MG63 (cell line): Measurements from ENCODE around the gene HSPA1L. TPM values are rescaled to one million over a fixed set of nuclear protein-coding genes. Genes with fewer than 3 reads are reported as not detected.
"Not testable (repeated sequence)": the region's sequence is repeated elsewhere in the genome, so short reads cannot be mapped to it uniquely, and the experiment has no call there.

Experiments used
- DNase-seq: peaks from one replicate; pipeline ENCODE4 v3.0.0-alpha.2; 2020
- H3K27me3 ChIP-seq: fragments of 250-450 bp; sonication (Bioruptor Pico); 2 replicates; pipeline ENCODE4 v1.5.1; 2020; ENCODE audit warnings: mild to moderate bottlenecking, moderate library complexity
- H3K36me3 ChIP-seq: fragments of 250-450 bp; sonication (Bioruptor Pico); 2 replicates; pipeline ENCODE4 v1.5.1; 2020; ENCODE audit warnings: mild to moderate bottlenecking, moderate library complexity
- H3K4me3 ChIP-seq: fragments of 250-450 bp; sonication (Bioruptor Pico); 2 replicates; pipeline ENCODE4 v1.5.1; 2020; ENCODE audit warnings: mild to moderate bottlenecking, moderate library complexity
- H3K9me3 ChIP-seq: fragments of 250-450 bp; sonication (Bioruptor Pico); 2 replicates; pipeline ENCODE4 v1.5.1; 2020; ENCODE audit warnings: mild to moderate bottlenecking, moderate library complexity
- total RNA-seq: library from RNA; depleted of rRNA; stranded (reverse); fragments of >200 nt; shearing (Covaris generic); gene quantifications from 2 replicates; pipeline ENCODE4 v1.2.3, GENCODE V29; 2014; ENCODE audit warnings: low replicate concordance; rRNA removed

HSPA1L gene
- total RNA-seq, result 0.33 and 0.39 TPM in 2 replicates

- DNase-seq, result peak; percentile 93
- H3K36me3 ChIP-seq, result no peaks in the 10 kb centered on the region; the same call in 1 of the 2 replicates
- no peaks in the 10 kb centered on the region for H3K9me3 ChIP-seq
- H3K4me3 ChIP-seq, result peak within 1 kb of the TSS; percentile 66
- H3K27me3 ChIP-seq, result no peaks in the 10 kb centered on the region
These were observed at the start of gene HSPA1L, which contains the start of gene HSPA1A for GRCh38 chr6:31815025-31815838. Gene HSPA1L, minus strand, starts transcription at chr6:31815283. Its CDS starts 3,311 bp downstream, at chr6:31811972. Gene HSPA1A, plus strand, starts transcription at chr6:31815543. Its CDS starts 214 bp downstream, at chr6:31815757.

- H3K36me3 ChIP-seq, result no peaks in the 10 kb centered on the region
- no peaks in the 10 kb centered on the region for H3K27me3 ChIP-seq
- no peaks in the 10 kb centered on the region for H3K9me3 ChIP-seq
- no peak for DNase-seq
- no peak overlapping the region for H3K4me3 ChIP-seq
These were observed 49.7 kb upstream of the HSPA1L start for GRCh38 chr6:31864818-31865204.

GRCh38 chr6:31864123-31864562, 49.1 kb upstream of the HSPA1L start:
- not testable (repeated sequence) for DNase-seq, H3K27me3 ChIP-seq, H3K36me3 ChIP-seq, H3K9me3 ChIP-seq
- H3K4me3 ChIP-seq, result peak overlapping the region; percentile 71

DNA sequence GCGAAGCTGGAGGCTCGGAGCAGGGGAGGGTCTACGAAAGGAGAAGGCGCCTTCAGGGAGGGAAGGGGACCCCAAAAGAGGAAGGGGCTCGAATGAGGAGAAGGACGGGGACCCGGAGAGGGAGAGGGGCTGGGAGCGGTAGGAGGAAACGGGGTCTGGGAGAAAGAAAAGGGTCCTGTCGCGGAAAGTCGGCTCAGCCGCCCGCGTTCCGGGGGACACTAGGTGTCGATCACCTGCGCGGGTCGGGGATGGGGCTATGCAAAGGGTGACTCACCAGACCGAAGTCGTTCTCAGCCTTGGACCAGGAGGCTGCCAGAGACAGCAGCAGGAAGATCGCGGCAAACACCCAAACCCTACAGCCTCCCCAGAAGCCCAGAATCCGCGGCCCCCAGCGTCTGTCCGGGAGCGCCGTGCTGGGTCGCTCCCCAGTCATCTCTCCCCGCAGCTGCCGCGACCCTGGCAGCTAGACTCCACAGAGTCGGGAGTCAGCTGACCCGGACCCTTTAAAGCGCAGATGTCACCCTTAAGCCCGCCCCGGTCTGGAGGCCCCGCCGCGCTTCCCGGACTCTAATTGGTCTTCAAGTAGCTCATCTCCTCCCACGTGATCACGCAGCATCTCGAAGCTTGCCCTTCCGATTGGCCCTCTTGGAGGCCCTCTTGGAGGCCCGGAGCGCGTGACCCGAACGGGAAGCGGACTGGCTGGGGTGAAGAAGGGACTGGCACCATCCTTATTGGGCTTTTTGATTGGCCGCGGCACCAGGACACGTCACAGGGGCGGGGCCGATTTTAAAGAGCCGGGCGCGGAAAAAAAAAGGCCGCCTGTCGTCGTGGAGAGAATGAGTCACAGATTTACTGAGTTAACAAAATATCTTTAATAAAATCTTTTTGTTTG, 47.5 kb upstream of the HSPA1L start, which contains the start of gene NEU1:
Gene NEU1 (minus strand): TSS at position 478 of the 892 bp plus-strand sequence. CDS start 45 bp downstream, at position 433.
- DNase-seq, result peak; percentile 99
- Histone ChIP-seq H3K4me3 (peak within 1 kb of the TSS; percentile 71), H3K27me3 (no peaks in the 10 kb centered on the region), H3K9me3 (no peaks in the 10 kb centered on the region), H3K36me3 (no peaks in the 10 kb centered on the region)

DNA sequence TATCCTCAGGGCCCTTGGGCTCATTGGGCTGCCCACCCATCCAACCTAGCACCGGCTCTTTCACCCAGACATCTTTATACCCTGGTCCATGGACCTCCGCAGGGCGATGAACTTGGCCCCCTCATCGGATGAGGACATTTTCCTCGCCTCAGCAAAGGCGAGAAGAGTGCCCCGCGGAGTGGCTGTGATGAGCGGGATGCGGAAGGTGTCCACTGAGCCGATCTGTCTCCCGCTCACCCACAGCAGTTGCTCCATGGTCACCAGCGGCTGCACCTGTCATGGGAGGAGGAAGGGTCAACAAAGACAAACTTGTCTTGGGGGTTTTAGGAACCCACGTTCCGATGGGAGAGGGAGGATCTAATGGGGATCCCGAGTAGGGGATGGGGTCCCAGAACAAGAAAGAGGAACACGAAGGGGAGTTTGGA, 46.8 kb upstream of the HSPA1L start:
- H3K36me3 ChIP-seq, result no peaks in the 10 kb centered on the region
- H3K9me3 ChIP-seq, result no peaks in the 10 kb centered on the region
- no peak for DNase-seq
- H3K4me3 ChIP-seq, result peak overlapping the region; percentile 71
- H3K27me3 ChIP-seq, result no peaks in the 10 kb centered on the region

- Histone ChIP-seq H3K4me3 (no peak overlapping the region), H3K36me3 (no peaks in the 10 kb centered on the region)
These were observed 46.1 kb upstream of the HSPA1L start for GRCh38 chr6:31861150-31861549.

DNA sequence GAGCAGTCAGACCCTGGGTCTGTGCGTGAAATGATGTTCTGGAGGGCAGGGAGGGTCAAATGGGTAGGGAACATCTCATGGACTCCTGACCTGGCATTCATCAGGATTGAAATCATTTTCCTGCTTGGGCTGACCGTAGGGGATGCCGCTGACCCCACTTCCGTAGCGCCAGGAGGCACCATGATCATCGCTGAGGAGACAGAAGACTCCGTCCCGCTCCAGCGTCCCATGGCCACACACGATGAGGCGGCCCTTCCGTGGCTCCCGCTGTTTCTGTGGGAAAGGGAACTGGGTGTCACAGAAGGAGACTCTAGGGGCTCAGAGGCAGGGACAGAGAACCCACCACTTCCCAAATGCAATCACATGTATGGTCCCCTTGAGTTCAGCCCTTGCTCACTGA, 45.3 kb upstream of the HSPA1L start:
- Histone ChIP-seq H3K4me3 (no peak overlapping the region), H3K27me3 (no peaks in the 10 kb centered on the region), H3K9me3 (no peaks in the 10 kb centered on the region), H3K36me3 (no peaks in the 10 kb centered on the region)
- DNase-seq, result no peak

More at GRCh38 chr6:31861150-31861549, 46.1 kb upstream of the HSPA1L start:
- no peaks in the 10 kb centered on the region for H3K9me3 ChIP-seq
- no peak for DNase-seq
- no peaks in the 10 kb centered on the region for H3K27me3 ChIP-seq

GRCh38 chr6:31859923-31860322, 44.8 kb upstream of the HSPA1L start:
- Histone ChIP-seq H3K36me3 (no peaks in the 10 kb centered on the region), H3K4me3 (no peak overlapping the region), H3K27me3 (no peaks in the 10 kb centered on the region), H3K9me3 (no peaks in the 10 kb centered on the region)
- no peak for DNase-seq

GRCh38 chr6:31858707-31859106, 43.6 kb upstream of the HSPA1L start:
- H3K4me3 ChIP-seq, result no peak overlapping the region
- no peaks in the 10 kb centered on the region for H3K36me3 ChIP-seq
- no peaks in the 10 kb centered on the region for H3K9me3 ChIP-seq
- no peaks in the 10 kb centered on the region for H3K27me3 ChIP-seq
- DNase-seq, result no peak

GRCh38 chr6:31857774-31858173, 42.7 kb upstream of the HSPA1L start:
- H3K4me3 ChIP-seq, H3K36me3 ChIP-seq, DNase-seq, H3K27me3 ChIP-seq, H3K9me3 ChIP-seq: not testable (repeated sequence)

DNA sequence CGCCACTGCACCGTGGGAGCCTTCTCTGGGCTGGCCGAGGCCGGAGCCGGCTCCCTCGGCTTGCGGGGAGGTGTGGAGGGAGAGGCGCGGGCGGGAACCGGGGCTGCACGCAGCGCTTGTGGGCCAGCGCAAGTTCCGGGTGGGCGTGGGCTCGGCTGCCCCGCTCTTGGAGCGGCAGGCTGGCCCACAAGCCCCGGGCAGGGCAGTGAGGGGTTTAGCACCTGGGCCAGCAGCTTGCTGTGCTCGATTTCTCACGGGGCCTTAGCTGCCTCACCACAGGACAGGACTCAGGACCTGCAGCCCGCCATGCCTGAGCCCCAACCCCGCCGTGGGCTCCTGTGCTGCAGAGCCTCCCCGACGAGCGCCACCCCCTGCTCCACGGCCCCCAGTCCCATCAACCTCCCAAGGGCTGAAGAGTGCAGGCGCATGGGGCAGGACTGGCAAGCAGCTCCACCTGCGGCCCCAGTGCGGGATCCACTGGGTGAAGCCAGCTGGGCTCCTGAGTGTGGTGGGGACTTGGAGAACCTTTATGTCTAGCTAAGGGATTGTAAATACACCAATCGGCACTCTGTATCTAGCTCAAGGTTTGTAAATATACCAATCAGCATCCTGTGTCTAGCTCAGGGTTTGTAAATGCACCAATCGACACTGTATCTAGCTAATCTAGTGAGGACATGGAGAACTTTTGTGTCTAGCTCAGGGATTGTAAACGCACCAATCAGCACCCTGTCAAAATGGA, 37.1 kb upstream of the HSPA1L start:
- H3K36me3 ChIP-seq, DNase-seq, H3K9me3 ChIP-seq, H3K27me3 ChIP-seq, H3K4me3 ChIP-seq: not testable (repeated sequence)

GRCh38 chr6:31851485-31851832, 36.4 kb upstream of the HSPA1L start:
- H3K27me3 ChIP-seq, result no peaks in the 10 kb centered on the region
- no peaks in the 10 kb centered on the region for H3K9me3 ChIP-seq
- H3K4me3 ChIP-seq, result no peak overlapping the region
- H3K36me3 ChIP-seq, result no peaks in the 10 kb centered on the region
- DNase-seq, result no peak

DNA sequence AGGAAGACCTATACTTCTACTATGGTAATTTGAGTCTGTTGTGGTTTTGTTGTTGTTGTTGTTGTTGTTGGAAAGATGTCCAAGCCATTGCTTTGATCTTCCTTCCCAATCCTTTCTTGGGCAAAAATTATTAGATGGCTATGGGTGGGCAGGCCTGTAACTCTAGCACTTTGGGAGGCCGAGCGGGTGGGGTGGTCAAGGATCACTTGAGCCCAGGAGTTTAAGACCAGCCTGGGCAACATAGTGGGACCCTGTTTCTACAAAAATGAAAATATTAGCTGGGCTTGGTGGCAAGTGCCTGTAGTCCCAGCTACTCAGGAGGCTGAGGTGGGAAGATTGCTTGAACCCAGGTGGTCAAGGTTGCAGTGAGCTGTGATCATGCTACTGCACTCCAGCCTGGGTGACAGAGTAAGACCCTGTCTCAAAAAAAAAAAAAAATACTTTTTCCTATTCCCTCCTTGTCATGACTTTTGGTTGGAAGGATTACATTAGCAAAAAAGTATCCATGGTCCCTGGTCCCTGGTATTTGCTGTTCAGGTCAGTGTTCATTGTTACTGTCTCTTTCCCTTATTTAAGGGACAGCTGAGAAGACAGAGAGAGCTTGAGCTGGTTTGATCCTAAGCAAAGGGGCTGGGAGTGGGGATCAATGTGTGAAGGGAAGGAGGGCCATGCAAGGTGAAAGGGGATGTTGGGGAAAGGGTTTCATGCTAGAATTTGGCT, 35.8 kb upstream of the HSPA1L start:
- Histone ChIP-seq H3K4me3 (no peak overlapping the region), H3K9me3 (no peaks in the 10 kb centered on the region), H3K36me3 (no peaks in the 10 kb centered on the region), H3K27me3 (no peaks in the 10 kb centered on the region)
- DNase-seq, result no peak

DNA sequence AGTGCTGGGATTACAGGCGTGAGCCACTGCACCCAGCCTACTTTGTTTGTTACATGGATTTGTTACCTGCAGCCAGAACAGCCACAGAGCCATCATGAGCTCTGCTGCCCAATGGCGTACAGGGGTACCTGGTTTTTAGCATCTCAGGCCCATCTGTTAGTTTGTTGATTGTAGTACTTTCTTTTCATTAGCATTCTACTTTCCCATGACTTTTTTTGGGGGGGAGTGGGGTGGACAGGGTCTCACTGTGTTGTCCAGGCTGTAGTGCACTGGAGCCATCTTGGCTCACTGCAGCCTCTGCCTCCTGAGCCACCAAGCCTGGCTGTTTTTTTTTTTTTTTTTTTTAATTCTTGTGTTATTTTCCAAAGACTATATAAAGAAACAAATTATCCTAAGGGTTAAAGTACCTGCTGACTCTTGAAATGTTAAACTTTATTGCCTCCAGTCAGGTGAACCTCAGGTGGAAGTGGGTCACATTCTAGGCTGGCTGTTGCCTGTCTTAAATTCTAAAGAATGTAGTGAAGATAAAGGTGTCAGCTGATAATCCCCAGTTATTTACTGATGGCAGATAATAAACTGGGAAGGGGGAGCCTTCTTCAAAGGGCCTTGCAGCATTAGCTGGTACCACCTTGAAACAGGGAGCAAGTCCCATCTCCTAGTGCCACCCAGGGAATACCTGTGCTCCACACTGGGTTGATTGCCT, 32.3 kb upstream of the HSPA1L start:
- no peaks in the 10 kb centered on the region for H3K27me3 ChIP-seq
- no peaks in the 10 kb centered on the region for H3K9me3 ChIP-seq
- DNase-seq, result no peak
- no peak overlapping the region for H3K4me3 ChIP-seq
- peaks cover 6% of the 10 kb centered on the region; the same call in 1 of the 2 replicates for H3K36me3 ChIP-seq

DNA sequence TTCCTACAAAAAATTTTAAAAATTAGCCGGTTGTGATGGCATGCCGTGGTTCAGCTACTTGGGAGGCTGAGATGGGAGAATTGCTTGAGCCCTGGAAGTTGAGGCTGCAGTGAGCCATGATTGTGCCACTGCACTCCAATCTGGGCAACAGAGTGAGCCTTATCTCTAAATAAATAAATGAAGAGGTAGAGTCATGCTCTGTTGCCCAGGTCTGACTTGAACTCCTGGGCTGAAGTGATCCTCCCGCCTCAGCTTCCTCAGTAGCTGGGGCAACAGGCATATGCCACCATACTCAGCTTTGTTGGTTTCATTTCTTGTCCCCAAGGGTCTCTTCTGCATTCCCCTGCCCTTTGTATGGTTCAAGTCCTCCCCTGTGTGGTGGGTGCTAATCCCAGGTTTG, 29.4 kb upstream of the HSPA1L start:
- no peaks in the 10 kb centered on the region for H3K9me3 ChIP-seq
- H3K4me3 ChIP-seq, result no peak overlapping the region
- H3K27me3 ChIP-seq, result no peaks in the 10 kb centered on the region
- DNase-seq, result no peak
- peaks cover 32% of the 10 kb centered on the region for H3K36me3 ChIP-seq
